PFSK-1 (cell line): ENCODE measurements around the gene PLEKHJ1.

Experiments
- FOXP2 ChIP-seq: optimal IDR thresholded peaks from 2 replicates; pipeline ENCODE3; 2011; ENCODE audit warnings: borderline replicate concordance, control low read depth, inconsistent platforms; ENCODE audit not compliant: insufficient read depth; ENCODE audit errors: extremely low read length, extremely low read depth
- POLR2AphosphoS5 ChIP-seq: IDR thresholded peaks from 2 replicates; pipeline ENCODE4 v1.6.1; 2012; ENCODE audit warnings: low read depth, mild to moderate bottlenecking, control low read depth, low read length, moderate library complexity
- SIN3A ChIP-seq: IDR thresholded peaks from 2 replicates; pipeline ENCODE4 v1.6.1; 2012; ENCODE audit warnings: mild to moderate bottlenecking, low read length, moderate library complexity, borderline replicate concordance; ENCODE audit not compliant: insufficient read depth
- TAF1 ChIP-seq: IDR thresholded peaks from 2 replicates; pipeline ENCODE4 v1.6.1; 2012; ENCODE audit warnings: low read length, control low read depth, borderline replicate concordance; ENCODE audit not compliant: insufficient read depth
- TF ChIP-seq, protein P1 (sequence below), 2 experiments: IDR thresholded peaks; 2 replicates each; pipeline versions ENCODE4 v1.6.1 to v1.8.0; 2011 to 2012; ENCODE audit warnings: low read depth in 2 of 2, low read length in 2 of 2, control low read depth in 1 of 2, inconsistent platforms in 1 of 2, mild to moderate bottlenecking in 1 of 2, moderate library complexity in 1 of 2; ENCODE audit not compliant: insufficient read depth in 1 of 2

The PLEKHJ1 gene

DNA sequence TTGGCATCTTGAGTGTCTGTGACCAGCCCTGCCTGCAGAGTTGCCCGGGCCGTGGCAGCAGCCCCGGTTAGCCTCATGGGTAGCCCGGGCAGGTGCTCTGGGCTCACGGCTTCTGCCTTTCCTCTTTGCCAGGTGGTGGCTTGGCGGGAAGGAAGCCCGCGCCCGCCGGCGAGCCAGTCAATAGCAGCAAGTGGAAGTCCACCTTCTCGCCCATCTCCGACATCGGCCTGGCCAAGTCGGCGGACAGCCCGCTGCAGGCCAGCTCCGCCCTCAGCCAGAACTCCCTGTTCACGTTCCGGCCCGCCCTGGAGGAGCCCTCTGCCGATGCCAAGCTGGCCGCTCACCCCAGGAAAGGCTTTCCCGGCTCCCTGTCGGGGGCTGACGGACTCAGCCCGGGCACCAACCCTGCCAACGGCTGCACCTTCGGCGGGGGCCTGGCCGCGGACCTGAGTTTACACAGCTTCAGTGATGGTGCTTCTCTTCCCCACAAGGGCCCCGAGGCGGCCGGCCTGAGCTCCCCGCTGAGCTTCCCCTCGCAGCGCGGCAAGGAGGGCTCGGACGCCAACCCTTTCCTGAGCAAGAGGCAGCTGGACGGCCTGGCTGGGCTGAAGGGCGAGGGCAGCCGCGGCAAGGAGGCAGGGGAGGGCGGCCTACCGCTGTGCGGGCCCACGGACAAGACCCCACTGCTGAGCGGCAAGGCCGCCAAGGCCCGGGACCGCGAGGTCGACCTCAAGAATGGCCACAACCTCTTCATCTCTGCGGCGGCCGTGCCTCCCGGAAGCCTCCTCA, 9.9 kb downstream of the PLEKHJ1 start:
- TF ChIP-seq POLR2AphosphoS5: no peak
- TF ChIP-seq FOXP2: no peak
- TF ChIP-seq TAF1: no peak

- TF ChIP-seq, protein P1, sequence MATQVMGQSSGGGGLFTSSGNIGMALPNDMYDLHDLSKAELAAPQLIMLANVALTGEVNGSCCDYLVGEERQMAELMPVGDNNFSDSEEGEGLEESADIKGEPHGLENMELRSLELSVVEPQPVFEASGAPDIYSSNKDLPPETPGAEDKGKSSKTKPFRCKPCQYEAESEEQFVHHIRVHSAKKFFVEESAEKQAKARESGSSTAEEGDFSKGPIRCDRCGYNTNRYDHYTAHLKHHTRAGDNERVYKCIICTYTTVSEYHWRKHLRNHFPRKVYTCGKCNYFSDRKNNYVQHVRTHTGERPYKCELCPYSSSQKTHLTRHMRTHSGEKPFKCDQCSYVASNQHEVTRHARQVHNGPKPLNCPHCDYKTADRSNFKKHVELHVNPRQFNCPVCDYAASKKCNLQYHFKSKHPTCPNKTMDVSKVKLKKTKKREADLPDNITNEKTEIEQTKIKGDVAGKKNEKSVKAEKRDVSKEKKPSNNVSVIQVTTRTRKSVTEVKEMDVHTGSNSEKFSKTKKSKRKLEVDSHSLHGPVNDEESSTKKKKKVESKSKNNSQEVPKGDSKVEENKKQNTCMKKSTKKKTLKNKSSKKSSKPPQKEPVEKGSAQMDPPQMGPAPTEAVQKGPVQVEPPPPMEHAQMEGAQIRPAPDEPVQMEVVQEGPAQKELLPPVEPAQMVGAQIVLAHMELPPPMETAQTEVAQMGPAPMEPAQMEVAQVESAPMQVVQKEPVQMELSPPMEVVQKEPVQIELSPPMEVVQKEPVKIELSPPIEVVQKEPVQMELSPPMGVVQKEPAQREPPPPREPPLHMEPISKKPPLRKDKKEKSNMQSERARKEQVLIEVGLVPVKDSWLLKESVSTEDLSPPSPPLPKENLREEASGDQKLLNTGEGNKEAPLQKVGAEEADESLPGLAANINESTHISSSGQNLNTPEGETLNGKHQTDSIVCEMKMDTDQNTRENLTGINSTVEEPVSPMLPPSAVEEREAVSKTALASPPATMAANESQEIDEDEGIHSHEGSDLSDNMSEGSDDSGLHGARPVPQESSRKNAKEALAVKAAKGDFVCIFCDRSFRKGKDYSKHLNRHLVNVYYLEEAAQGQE (IDR thresholded peaks at IDR 0.05; ENCODE audit: insufficient read depth in 1 of 2, low read depth in 2 of 2, low read length in 2 of 2): no peak
- no peak for TF ChIP-seq SIN3A
- no peak for TF ChIP-seq POLR2AphosphoS5
- TF ChIP-seq TAF1: no peak
- TF ChIP-seq FOXP2: no peak
These were observed 10.6 kb downstream of the PLEKHJ1 start for GRCh38 chr19:2225415-2226050.

DNA sequence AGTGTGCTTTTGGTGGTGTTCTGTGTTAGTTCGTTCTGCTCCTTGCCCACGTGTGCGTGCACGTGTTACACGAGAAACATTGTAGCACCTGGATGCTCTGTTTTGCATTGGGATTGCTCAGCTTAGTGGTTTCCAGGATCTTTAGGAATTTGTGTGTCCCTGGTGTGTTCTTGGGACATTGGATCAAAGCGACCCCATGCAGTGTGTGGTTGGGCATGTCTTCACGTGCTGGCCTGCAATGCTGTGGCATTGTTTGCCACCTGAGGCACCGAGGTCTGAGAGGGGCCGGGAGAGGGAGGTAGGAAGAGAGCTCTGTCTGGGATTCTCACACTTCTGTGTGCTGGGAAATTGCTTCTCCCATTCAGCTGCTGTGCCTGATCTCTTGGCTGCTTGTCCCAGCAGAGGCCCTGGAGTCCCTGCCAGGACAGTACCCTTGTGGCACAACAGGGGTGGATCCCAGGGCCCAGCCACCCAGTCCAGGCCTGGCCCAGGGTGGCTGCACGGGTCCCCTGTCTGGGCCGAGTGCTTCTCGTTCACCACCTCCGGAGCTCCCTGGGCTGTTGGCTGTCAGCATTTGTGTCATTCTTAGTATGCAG, 11.3 kb downstream of the PLEKHJ1 start:
- TF ChIP-seq FOXP2 (no peak), POLR2AphosphoS5 (no peak), SIN3A (no peak), TAF1 (no peak)
- TF ChIP-seq, protein P1 (IDR thresholded peaks at IDR 0.05; ENCODE audit: insufficient read depth in 1 of 2, low read depth in 2 of 2, low read length in 2 of 2): no peak

DNA sequence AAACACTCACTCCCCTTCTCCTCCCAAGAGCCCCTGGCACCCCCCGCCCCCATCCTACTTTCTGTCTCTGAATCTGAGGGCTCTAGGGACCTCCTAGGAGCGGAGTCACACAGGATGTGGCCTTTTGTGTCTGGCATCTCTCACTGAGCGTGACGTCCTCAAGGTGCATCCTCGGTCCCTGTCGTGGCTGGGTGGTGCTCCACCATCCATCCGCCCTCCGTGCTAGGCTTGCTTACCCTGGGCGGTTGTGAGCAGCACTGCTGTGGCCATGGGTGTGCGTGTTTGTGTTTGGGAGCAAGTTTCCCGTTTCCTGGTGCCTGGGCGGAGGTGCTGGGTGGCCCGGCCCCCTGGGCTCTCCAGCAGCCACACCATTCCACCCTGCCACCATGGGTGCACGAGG, 12.2 kb downstream of the PLEKHJ1 start:
- no peak for TF ChIP-seq POLR2AphosphoS5
- no peak for TF ChIP-seq FOXP2
- TF ChIP-seq, protein P1 (IDR thresholded peaks at IDR 0.05; ENCODE audit: insufficient read depth in 1 of 2, low read depth in 2 of 2, low read length in 2 of 2): no peak
- no peak for TF ChIP-seq SIN3A
- no peak for TF ChIP-seq TAF1

GRCh38 chr19:2223391-2223790, 12.7 kb downstream of the PLEKHJ1 start:
- TF ChIP-seq, protein P1 (IDR thresholded peaks at IDR 0.05; ENCODE audit: insufficient read depth in 1 of 2, low read depth in 2 of 2, low read length in 2 of 2): no peak
